K562 (cell line): ENCODE results near the gene GNS. TPM values are rescaled to one million over a fixed set of nuclear protein-coding genes. Genes with fewer than 3 reads are reported as not detected.
A peak's percentile ranks its signal among the peaks of the same experiment; 100 is the strongest.

Source experiments
- BACH1 ChIP-seq: fragments of 200-800 bp; sonication (Bioruptor generic); IDR thresholded peaks from 2 replicates; pipeline ENCODE4 v1.6.1; 2016; ENCODE audit warnings: missing genetic modification characterization, missing compliant biosample characterization
- ETS2 ChIP-seq: IDR thresholded peaks from 2 replicates; pipeline ENCODE4 v1.6.1; 2016; ENCODE audit warnings: borderline replicate concordance, missing genetic modification characterization, mild to moderate bottlenecking, moderate library complexity, missing compliant biosample characterization; ENCODE audit not compliant: poor library complexity, severe bottlenecking
- HDGF ChIP-seq: fragments of 450-650 bp; IDR thresholded peaks from 2 replicates; pipeline ENCODE4 v1.6.1; 2016
- HMG20A ChIP-seq: fragments of 450-650 bp; formaldehyde crosslinking; conservative IDR thresholded peaks from 2 replicates; pipeline ENCODE4 v1.4.0; 2020; ENCODE audit warnings: mild to moderate bottlenecking, mixed read lengths
- HMG20B ChIP-seq: fragments of 250-450 bp; sonication (Bioruptor Pico); IDR thresholded peaks from 2 replicates; pipeline ENCODE4 v1.5.0; 2021; ENCODE audit warnings: mild to moderate bottlenecking
- MTA1 ChIP-seq: fragments of 450-650 bp; IDR thresholded peaks from 2 replicates; pipeline ENCODE4 v1.6.1; 2017; ENCODE audit warnings: borderline replicate concordance
- PRMT5 ChIP-seq: sonication (generic); formaldehyde crosslinking; IDR thresholded peaks from 2 replicates; pipeline ENCODE4 v1.5.0; 2020; ENCODE audit warnings: missing genetic modification reagents
- RAD51 ChIP-seq: fragments of 450-650 bp; IDR thresholded peaks from 2 replicates; pipeline ENCODE4 v1.7.1; 2016; ENCODE audit warnings: low read depth, mild to moderate bottlenecking, borderline replicate concordance
- RBM17 ChIP-seq: fragments of 200-400 bp; formaldehyde crosslinking; IDR thresholded peaks from 2 replicates; pipeline ENCODE4 v1.6.1; 2017; ENCODE audit warnings: low read depth, mild to moderate bottlenecking, low read length, borderline replicate concordance
- SMARCB1 ChIP-seq: IDR thresholded peaks from 2 replicates; pipeline ENCODE4 v1.6.1; 2011; ENCODE audit warnings: improper control_type of control experiment, low read depth; ENCODE audit not compliant: insufficient read length
- ZC3H11A ChIP-seq: IDR thresholded peaks from 2 replicates; pipeline ENCODE4 v1.6.1; 2012; ENCODE audit warnings: low read depth, low read length, improper control_type of control experiment
- ZNF311 ChIP-seq: fragments of 250-450 bp; sonication (Bioruptor Pico); IDR thresholded peaks from 2 replicates; pipeline ENCODE4 v1.4.0; 2020; ENCODE audit warnings: mild to moderate bottlenecking, moderate library complexity
- ZNF707 ChIP-seq: fragments of 250-450 bp; sonication (Bioruptor Pico); conservative IDR thresholded peaks from 2 replicates; pipeline ENCODE4 v1.8.0; 2022; ENCODE audit warnings: inconsistent platforms, mild to moderate bottlenecking, moderate library complexity
- polyA plus RNA-seq, 8 experiments: library from polyadenylated mRNA; depleted of rRNA in 4 of 8; stranded (reverse) in 5 of 8; unstranded in 3 of 8; fragments of >200 nt; fragmentation: Nextera tagmentation in 2 of 8; fragmentation: Illumina TruSeq in 1 of 8; extraction: Ambion mirVana in 2 of 8; extraction: Trizol in 1 of 8; gene quantifications; 2 replicates each; pipeline versions ENCODE4 v1.2.1 to v1.2.3, GENCODE V29; 2011 to 2014; ENCODE audit warnings: inconsistent platforms in 1 of 8, missing spikeins in 1 of 8
- total RNA-seq, 7 experiments: library from RNA; depleted of rRNA in 6 of 7; stranded (reverse); fragments of >200 nt in 6 of 7; fragmentation: Illumina TruSeq in 2 of 7; extraction: Trizol in 2 of 7; gene quantifications; 2 replicates each; pipeline versions ENCODE4 v1.2.1 to v1.2.3, GENCODE V29; 2011 to 2021; ENCODE audit warnings: low replicate concordance in 1 of 7
- TF ChIP-seq, protein P1 (sequence below), 2 experiments: fragments of 450-650 bp; IDR thresholded peaks; 2 replicates each; pipeline ENCODE4 v1.6.1; 2016; ENCODE audit warnings: mild to moderate bottlenecking in 2 of 2, borderline replicate concordance in 1 of 2, low read depth in 1 of 2, moderate library complexity in 1 of 2
- TF ChIP-seq, protein P2 (sequence below): fragments of 250-450 bp; sonication (Bioruptor Pico); IDR thresholded peaks from 2 replicates; pipeline ENCODE4 v1.5.0; 2021; ENCODE audit warnings: mild to moderate bottlenecking, borderline replicate concordance
- TF ChIP-seq, protein P3 (sequence below): sonication (generic); formaldehyde crosslinking; IDR thresholded peaks from 2 replicates; pipeline ENCODE4 v1.9.0; 2022; ENCODE audit warnings: mild to moderate bottlenecking, missing genetic modification reagents
- TF ChIP-seq, protein P4 (sequence below): fragments of 200-800 bp; sonication (Bioruptor generic); IDR thresholded peaks from 2 replicates; pipeline ENCODE4 v1.6.1; 2017; ENCODE audit warnings: missing genetic modification characterization, missing compliant biosample characterization

The GNS gene
- total and polyA plus RNA-seq, 9 of the 15 experiments (the other 6 are each of a cell fraction or from before 2014, with no cell fraction given): 4.6 to 30.3 (median 18.9) TPM

DNA sequence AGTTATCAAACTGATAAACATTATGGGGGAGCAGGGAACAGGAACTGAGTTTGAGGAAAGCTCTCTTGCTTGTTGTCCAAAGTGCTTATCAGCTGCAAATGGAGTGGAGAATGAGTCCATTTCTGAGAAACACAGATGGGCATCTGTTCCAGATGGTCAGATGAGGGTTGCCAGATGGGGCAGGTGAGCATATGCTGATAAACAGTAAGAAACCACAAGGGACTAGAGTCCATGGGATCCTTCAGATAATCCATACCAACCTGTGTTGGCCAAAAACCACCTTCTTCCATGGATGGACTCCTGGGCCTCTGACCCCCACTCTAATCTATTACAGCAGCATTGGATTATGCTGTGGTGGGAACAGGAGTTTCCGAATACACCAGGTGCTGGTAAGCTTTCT lies 38.3 kb downstream of the GNS start (continued):
- TF ChIP-seq, protein P1, sequence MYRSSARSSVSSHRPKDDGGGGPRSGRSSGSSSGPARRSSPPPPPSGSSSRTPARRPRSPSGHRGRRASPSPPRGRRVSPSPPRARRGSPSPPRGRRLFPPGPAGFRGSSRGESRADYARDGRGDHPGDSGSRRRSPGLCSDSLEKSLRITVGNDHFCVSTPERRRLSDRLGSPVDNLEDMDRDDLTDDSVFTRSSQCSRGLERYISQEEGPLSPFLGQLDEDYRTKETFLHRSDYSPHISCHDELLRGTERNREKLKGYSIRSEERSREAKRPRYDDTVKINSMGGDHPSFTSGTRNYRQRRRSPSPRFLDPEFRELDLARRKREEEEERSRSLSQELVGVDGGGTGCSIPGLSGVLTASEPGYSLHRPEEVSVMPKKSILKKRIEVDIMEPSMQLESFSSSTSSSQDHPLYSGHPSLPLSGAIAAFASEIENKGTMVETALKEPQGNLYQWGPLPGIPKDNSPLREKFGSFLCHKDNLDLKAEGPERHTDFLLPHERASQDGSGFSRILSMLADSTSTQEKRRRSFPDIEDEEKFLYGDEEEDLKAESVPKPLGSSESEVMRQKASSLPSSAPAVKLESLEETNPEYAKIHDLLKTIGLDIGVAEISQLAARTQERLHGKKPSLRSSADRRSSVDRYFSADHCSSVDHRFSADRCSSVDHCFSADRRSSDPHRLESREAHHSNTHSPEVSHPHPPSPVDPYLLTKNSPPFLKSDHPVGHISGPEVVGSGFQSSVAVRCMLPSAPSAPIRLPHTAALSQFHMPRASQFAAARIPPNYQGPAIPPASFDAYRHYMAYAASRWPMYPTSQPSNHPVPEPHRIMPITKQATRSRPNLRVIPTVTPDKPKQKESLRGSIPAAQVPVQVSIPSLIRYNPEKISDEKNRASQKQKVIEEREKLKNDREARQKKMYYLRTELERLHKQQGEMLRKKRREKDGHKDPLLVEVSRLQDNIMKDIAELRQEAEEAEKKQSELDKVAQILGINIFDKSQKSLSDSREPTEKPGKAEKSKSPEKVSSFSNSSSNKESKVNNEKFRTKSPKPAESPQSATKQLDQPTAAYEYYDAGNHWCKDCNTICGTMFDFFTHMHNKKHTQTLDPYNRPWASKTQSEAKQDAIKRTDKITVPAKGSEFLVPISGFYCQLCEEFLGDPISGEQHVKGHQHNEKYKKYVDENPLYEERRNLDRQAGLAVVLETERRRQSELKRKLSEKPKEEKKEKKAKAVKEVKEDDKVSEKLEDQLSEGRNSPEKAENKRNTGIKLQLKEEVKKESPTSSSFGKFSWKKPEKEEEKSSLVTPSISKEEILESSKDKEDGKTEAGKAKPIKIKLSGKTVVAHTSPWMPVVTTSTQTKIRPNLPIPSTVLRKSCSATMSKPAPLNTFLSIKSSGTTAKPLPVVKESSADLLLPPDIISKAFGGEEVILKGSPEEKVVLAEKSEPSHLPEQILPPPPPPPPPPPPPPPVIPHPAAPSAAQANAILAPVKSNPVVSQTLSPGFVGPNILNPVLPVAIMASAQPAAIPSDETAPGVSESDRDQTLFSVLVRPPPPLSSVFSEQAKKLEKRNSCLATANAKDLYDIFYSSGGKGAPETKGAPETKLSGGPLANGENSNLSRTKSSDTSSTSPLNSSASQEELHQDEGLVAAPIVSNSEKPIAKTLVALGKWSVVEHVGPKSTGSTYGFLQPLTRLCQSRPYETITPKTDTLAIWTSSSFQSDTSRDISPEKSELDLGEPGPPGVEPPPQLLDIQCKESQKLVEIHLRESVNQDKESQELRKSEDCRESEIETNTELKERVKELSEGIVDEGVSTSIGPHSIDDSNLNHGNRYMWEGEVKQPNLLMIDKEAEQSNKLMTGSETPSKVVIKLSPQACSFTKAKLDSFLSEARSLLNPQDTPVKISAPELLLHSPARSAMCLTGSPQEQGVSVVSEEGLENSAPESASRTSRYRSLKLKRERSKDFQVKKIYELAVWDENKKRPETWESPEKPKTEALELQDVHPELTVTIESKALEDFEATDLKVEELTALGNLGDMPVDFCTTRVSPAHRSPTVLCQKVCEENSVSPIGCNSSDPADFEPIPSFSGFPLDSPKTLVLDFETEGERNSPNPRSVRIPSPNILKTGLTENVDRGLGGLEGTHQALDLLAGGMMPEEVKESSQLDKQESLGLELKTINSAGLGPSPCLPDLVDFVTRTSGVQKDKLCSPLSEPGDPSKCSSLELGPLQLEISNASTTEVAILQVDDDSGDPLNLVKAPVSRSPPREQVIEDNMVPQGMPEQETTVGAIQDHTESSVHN (IDR thresholded peaks at IDR 0.05; ENCODE audit: borderline replicate concordance in 1 of 2, low read depth in 1 of 2): no peak
- TF ChIP-seq ZC3H11A: no peak
- no peak for TF ChIP-seq PRMT5 (CRISPR knock-in tag)
- TF ChIP-seq RAD51: no peak
- TF ChIP-seq, protein P2, sequence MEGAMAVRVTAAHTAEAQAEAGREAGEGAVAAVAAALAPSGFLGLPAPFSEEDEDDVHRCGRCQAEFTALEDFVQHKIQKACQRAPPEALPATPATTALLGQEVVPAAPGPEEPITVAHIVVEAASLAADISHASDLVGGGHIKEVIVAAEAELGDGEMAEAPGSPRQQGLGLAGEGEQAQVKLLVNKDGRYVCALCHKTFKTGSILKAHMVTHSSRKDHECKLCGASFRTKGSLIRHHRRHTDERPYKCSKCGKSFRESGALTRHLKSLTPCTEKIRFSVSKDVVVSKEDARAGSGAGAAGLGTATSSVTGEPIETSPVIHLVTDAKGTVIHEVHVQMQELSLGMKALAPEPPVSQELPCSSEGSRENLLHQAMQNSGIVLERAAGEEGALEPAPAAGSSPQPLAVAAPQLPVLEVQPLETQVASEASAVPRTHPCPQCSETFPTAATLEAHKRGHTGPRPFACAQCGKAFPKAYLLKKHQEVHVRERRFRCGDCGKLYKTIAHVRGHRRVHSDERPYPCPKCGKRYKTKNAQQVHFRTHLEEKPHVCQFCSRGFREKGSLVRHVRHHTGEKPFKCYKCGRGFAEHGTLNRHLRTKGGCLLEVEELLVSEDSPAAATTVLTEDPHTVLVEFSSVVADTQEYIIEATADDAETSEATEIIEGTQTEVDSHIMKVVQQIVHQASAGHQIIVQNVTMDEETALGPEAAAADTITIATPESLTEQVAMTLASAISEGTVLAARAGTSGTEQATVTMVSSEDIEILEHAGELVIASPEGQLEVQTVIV (CRISPR knock-in tag): no peak
- TF ChIP-seq ZNF311: peak; percentile 87
- TF ChIP-seq ZNF707: no peak
- TF ChIP-seq ETS2 (tag): no peak
- TF ChIP-seq, protein P3, sequence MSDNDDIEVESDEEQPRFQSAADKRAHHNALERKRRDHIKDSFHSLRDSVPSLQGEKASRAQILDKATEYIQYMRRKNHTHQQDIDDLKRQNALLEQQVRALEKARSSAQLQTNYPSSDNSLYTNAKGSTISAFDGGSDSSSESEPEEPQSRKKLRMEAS: no peak
- TF ChIP-seq, protein P4, sequence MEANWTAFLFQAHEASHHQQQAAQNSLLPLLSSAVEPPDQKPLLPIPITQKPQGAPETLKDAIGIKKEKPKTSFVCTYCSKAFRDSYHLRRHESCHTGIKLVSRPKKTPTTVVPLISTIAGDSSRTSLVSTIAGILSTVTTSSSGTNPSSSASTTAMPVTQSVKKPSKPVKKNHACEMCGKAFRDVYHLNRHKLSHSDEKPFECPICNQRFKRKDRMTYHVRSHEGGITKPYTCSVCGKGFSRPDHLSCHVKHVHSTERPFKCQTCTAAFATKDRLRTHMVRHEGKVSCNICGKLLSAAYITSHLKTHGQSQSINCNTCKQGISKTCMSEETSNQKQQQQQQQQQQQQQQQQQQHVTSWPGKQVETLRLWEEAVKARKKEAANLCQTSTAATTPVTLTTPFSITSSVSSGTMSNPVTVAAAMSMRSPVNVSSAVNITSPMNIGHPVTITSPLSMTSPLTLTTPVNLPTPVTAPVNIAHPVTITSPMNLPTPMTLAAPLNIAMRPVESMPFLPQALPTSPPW (CRISPR knock-in tag): peak; percentile 46; the same call in 1 of the 2 replicates
- no peak for TF ChIP-seq SMARCB1
- no peak for TF ChIP-seq HMG20B (CRISPR knock-in tag)
- TF ChIP-seq HDGF: no peak
- TF ChIP-seq RBM17: no peak
- no peak for TF ChIP-seq MTA1
- TF ChIP-seq HMG20A: no peak
- peak; percentile 44; the same call in 1 of the 2 replicates for TF ChIP-seq BACH1 (tag)
